GM21447 (cell line): ENCODE measurements around the gene RNF157.
"Not testable (repeated sequence)": the region's sequence is repeated elsewhere in the genome, so short reads cannot be mapped to it uniquely, and the experiment has no call there.

Experiments used
- ATAC-seq: cut with Tn5 transposase; IDR thresholded peaks from one replicate; pipeline ENCODE4 v1.9.1; 2021; ENCODE audit not compliant: unreplicated experiment

The RNF157 gene

GRCh38 chr17:76195281-76196096 lies 44.8 kb downstream of the RNF157 start:
- no peak for ATAC-seq

- ATAC-seq: no peak
Observed at GRCh38 chr17:76193591-76193990, 46.7 kb downstream of the RNF157 start.

GRCh38 chr17:76191896-76192295 lies 48.4 kb downstream of the RNF157 start:
- ATAC-seq: peak; percentile 75

GRCh38 chr17:76189741-76190140 lies 50.6 kb downstream of the RNF157 start:
- no peak for ATAC-seq

- ATAC-seq: no peak
Observed at GRCh38 chr17:76189247-76189646, 51.0 kb downstream of the RNF157 start.

- no peak for ATAC-seq
Observed at GRCh38 chr17:76188213-76189016, 51.9 kb downstream of the RNF157 start.

DNA sequence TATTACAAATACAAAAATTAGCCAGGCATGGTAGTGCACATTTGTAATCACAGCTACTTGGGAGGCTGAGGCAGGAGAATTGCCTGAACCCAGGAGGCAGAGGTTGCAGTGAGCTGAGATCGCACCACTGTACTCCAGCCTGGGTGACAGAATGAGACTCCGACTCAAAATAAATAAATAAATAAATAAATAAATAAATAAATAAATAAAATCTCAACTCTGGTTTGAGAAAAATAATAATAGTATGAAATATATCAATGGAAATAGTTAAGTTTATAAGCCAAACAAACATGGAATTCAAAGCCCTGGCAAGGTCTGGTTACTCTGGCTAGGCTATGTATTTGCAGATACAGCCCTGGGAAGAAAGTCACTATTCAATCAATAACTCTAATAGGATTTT lies 53.5 kb downstream of the RNF157 start:
- not testable (repeated sequence) for ATAC-seq

GRCh38 chr17:76184290-76184689 lies 56.0 kb downstream of the RNF157 start:
- no peak for ATAC-seq

GRCh38 chr17:76182016-76182764 lies 58.1 kb downstream of the RNF157 start:
- ATAC-seq: no peak

- ATAC-seq: no peak
Observed at GRCh38 chr17:76179496-76180467, 60.5 kb downstream of the RNF157 start.

DNA sequence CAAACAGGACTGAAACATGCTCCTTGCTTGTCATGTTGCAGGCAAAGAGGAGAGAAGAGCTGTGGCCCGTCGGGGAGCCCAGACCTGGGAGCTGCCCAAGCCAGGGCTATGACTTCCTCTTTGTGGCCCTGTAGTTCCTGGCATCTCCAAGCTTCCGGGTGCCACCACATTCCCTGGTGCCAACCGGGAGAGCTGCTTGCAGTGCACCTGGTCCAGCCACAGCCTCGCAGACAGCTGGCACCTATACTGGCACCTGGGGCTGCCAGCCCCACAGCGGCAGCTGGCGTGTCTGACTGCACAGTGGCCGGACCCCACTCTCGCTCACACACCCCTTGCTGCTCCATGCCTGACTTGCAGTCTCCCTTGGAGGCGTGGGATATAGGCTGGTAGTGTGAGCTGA lies 62.2 kb downstream of the RNF157 start:
- ATAC-seq: no peak

- ATAC-seq: no peak
Observed at GRCh38 chr17:76176701-76177574, 63.4 kb downstream of the RNF157 start.

- ATAC-seq: no peak
Observed at GRCh38 chr17:76174037-76174436, 66.3 kb downstream of the RNF157 start.

GRCh38 chr17:76173474-76173873 lies 66.8 kb downstream of the RNF157 start:
- no peak for ATAC-seq

DNA sequence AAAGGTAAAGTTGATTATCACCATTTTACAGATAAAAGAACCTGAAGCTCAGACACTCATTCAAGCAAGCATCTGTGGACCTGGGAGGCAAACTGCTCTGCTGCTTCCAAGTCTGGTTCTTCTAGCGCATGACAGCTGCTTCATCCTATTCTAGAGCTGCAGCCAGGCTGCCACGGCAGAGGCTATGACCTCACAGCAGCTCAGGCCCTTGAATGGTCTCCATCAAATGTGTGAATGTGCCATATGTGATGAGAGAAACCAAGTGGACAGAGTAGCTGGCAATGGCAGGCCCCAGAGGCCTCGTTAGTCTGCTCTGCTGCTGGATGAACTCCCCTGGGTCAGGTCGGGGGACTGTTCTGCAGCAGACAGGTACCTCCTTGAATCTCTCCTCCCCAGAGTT lies 68.6 kb downstream of the RNF157 start:
- ATAC-seq: no peak

DNA sequence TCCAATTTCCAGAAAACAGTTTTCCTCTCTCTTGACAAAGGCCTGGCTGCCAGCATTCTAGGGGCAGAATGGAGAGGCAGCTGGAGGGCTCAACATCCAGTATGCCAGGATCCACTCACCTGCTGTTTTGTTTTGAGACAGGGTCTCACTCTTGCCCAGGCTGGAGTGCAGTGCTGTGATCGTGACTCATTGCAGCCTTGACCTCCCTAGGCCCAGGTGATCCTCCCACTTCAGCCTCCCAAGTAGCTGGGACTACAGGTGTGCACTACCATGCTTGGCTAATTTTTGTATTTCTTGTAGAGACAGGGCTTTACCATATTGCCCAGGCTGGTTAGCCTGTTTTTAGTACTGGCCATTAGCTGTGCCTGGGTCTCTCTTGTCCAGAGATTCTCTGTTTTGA lies 70.2 kb downstream of the RNF157 start:
- no peak for ATAC-seq

GRCh38 chr17:76166906-76167305 lies 73.4 kb downstream of the RNF157 start:
- ATAC-seq: no peak

DNA sequence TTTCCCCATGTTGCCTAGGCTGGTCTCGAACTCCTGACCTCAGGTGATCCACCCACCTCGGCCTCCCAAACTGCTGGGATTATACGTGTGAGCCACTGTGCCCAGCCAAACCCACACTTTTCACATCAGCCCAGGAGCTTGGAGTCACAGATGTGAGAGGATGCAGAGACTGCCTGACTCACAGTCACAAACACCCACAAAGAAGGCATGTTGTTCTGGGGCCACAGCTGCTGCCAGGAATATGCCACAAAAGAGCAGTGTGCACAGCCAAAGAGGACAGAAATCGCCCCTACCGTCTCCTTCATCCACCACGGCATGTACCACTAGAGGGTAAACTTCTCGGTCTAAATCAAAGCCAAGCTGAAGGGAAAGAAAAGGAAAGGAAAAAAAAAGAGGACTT lies 74.1 kb downstream of the RNF157 start:
- no peak for ATAC-seq

- no peak for ATAC-seq
Observed at GRCh38 chr17:76164331-76164730, 76.0 kb downstream of the RNF157 start.
